COLO829 (cell line): ENCODE data around the gene GPR27.

Experiments
- DNase-seq: peaks from one replicate; pipeline ENCODE4 v3.0.0; 2012; ENCODE audit warnings: low spot score

The GPR27 gene

DNA sequence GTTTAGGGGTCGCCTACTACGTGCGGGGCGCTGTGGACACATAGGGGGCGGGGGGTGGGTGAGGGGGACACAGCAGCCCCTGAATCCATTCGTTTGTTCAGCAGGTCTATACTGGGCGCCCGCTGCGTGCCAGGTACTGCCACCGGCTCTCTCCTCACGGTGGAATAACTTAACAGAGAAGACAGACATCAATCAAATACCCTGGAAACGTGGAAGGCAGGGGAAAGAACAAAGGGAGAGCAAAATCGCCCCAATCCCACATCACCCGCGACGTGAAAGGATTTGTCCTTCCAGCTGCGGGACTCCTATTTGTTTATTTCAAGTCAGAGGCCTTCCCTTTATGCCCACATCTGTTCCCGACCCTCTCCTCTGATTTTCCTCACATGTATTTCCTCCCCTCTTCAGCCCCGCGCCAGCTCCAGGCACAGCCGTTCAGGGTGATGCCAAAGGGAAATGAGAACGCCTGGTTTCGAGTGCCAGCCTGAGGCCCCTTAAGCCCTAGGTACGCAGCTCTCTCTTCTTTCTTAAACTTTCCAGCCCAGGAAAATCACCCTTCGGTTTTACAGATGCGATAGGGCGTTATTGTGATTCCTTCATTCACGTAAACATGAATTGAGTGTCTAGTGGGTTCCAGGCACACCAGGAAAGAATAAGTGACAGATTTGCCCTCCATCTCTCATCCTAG lies 32.0 kb downstream of the GPR27 start:
- DNase-seq = no peak

DNA sequence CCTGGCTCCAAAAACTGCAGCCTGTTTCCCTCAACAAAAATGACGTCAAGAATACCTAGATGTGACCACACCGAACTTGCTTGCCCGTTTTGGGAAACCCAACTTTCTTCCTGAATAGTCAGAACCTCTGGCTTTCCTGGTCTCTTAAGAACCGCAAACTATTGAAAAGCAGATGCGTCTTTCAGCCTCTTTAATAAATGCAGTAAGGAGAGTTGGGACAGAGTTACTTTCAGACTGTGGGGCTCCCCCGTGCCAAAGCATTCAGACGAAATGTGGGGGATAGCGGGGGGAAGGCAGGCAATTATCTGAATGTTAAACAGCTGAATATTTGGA lies 32.5 kb downstream of the GPR27 start:
- no peak for DNase-seq

DNA sequence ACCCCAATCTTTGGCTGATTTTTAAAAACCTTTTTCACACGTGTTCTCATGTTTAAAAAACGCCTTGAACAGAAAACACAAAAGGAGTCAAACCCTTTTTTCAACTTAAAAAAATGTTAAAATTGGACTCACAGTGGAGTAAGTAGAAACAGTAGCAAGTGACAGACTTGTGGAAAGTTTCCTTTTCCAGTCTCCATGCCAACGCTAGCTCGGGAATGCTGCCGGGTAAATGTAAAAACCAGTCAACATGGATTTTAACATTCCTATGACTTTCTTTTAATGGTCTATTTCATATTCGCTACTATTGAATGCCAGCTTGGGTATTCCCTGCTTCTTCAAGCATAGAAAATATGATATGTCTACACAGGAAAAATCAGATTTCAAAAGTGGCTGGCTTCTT lies 32.9 kb downstream of the GPR27 start:
- DNase-seq = no peak

DNA sequence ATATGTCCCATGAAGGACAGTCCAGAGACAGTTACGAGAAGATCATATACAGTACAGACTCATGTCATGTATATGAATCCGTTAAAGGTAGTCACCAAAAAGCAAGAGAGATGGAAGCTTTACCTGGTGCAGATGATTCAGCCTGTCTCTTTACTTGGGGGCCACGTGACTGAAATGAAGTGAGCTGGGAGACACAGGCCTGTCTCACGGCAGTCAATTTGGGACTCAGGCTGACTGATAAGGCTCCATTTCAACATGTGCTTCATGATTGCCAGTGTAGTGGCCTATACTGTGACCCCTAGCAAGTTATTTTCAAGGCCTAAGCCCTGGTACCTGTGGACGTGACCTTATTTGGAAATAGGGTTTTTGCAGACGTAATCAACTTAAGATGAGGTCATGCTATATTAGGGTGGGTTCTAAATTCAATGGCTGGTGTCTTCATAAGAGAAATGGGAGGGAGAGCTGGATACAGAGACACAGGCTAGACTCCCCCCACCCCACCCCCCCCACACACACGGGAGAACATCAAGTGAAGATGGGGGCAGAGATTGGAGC lies 34.3 kb downstream of the GPR27 start:
- no peak for DNase-seq

DNA sequence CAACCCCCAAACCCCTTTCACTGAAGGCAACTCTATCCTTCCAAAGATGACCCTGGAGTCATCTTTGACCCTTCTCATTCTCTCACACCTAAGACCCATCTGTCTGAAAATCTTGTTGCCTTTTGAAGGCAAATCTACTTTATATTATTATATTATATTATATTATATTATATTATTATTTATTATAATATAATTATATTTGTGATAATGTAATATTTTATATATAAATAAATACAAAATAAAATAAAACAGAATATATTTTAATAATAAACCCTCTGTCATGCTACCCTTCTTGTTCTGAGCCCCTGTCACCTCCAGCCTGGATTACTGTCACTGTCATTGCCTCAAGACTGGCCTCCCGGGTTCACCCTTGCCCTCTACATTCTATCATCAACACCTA lies 36.3 kb downstream of the GPR27 start:
- DNase-seq = no peak

DNA sequence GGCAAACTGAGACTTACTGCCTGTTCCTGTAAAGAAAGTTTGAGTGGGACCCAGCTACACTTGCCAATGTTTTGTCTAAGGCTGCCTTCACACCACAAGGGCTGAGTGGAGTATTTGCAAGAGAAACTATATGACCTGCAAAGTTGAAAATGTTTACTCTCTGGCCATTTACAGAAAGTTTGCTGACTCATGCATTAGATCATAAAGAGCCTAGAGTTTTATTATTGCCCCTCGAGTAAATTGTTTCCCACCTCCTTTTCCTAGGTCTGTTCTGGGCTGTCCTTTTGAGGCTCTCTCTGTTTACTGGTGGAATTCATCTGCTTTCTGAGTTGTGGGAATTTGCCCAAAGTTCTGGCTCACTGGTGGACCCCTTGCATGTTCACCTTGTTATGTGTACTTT lies 38.0 kb downstream of the GPR27 start:
- DNase-seq = no peak

DNA sequence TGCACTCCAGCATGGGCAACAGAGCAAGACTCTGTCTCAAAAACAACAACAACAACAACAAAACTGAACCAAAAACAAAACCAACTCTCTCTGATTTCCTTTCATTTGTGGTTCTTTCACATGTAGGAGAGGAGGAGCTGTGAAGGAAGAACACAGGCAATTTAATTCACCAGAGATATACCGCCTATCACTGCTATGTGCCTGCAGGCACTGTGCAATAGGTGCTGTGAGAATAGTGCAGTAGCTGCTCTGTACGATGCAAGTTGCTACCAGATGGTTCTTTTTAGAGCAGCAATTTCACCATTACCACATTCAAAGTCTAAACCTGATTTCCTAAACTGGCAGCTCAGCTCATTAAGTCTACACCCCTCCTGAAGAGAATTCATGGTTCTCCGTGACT lies 42.6 kb downstream of the GPR27 start:
- no peak for DNase-seq

DNA sequence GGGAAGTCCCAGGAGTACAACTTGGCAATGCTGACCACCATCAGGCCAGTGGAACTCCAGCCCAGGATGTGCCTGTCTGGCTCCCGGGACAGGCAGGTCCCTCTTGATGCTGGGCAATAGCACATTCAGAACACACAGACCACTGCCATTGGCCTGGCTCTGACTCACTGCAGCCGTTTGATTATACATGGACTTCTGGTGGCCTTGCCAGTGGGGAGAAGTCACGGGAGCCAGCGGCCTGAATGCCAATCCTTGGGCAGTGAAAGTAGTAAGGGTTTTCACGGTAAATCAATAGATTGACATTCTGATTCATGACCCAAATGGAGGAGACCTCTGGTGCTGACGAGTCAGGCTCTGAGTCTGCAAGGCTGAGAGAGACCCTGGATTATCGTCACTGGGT lies 43.8 kb downstream of the GPR27 start:
- no peak for DNase-seq

DNA sequence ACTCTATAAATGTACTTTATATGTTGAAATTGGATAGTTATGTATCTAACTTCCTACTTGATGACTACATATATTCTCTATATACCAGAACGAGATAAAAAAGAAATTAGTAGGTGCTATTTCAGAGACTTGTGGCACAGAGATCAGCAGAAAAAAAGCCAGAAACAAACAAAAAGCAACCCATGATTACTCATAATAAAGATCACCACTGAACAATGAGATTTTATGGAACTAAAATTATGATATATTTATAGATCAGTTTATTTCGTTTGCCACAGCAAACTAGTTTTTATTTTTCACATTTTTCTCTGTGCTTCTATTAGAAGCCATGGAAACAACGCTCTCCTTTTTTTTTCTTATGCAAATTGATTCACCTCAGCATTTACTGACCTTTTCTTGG lies 46.4 kb downstream of the GPR27 start:
- no peak for DNase-seq

DNA sequence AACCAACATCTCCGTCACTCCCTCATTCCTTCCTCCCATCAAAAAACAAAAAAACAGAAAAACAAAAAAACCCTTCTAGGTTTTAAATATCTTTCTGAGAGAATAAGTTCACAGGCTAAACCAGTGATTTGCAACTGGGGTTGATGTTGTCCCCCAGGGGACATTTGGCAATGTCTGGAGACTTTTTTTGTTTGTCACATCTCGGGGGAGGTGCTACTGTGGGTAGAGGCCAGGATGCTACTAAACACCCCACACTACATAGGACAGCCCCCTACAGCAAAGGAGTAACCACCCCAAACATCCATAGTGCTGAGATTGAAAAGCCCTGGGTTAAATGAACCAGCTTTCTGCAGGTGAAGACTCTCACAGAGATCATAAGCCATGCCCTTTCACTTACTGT lies 48.3 kb downstream of the GPR27 start:
- DNase-seq = no peak

DNA sequence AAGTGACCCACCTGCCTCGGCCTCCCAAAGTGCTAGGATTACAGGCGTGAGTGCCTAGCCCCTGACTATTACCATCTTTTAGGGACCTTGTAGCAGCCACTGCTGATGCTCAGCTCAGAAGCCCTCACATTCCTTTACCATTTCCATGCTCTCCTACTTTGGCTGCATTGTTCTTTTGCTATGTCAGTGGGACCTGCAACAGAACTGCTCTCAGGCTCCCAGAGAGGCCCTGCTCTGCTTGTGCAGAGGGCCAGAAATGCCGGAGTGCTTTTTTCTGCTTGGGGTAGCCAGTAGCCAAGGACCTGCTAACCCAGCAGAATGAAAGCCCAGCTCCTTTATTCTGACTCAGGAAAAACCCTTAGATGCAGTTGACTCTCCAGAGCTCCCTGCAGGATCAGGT lies 49.6 kb downstream of the GPR27 start:
- no peak for DNase-seq

DNA sequence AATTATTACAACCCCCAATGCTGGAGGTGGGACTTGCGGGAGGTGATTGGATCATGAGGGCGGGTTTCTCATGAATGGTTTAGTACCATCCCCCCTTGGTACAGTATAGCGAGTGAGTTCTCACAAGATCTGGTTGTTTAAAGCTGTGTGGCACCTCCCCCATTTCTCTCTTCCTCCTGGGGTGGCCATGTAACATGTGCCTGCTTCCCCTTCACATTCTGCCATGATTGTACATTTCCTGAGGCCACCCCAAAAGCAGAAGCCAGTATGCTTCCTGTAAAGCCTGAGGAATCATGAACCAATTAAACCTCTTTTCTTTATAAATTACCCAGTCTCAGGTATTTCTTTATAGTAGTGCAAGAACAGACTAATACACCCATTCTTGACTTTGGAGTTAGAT lies 51.5 kb downstream of the GPR27 start:
- no peak for DNase-seq

DNA sequence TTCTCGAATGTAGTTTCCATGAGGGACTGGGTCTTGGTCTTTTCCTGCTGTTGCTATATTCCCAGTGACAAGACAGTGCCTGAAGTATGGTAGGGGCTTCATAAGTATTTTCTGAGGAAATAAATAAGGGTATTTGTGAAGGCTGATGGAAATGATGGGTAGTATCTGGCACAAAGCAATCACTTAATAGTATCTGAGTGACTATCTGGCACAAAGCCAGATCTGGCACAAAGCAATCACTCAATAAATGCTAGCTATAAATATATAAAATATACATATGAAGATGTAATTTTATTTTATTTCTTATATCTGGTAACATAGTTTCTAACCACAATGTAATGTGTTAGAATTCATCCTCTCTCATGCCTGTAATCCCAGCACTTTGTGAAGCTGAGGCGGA lies 52.0 kb downstream of the GPR27 start:
- DNase-seq = no peak
